ENCODE data around the gene EFHC1.

The EFHC1 gene

GRCh38 chr6:52499681-52500236 is 79.6 kb downstream of the EFHC1 start:
- in situ Hi-C loops (cut with MboI; ENCODE audit: low sequenced_read_pairs): no loop called here

GRCh38 chr6:52500238-52501129 is 80.3 kb downstream of the EFHC1 start:
- in situ Hi-C loops (cut with MboI; ENCODE audit: low sequenced_read_pairs): no loop called here

- in situ Hi-C loops (cut with MboI; ENCODE audit: low sequenced_read_pairs): no loop called here
Observed at GRCh38 chr6:52502306-52503029, 82.3 kb downstream of the EFHC1 start.

GRCh38 chr6:52503323-52503747 is 83.2 kb downstream of the EFHC1 start:
- in situ Hi-C loops (cut with MboI; ENCODE audit: low sequenced_read_pairs): no loop called here

- in situ Hi-C loops (cut with MboI; ENCODE audit: low sequenced_read_pairs): no loop called here
Observed at GRCh38 chr6:52503851-52504781, 84.0 kb downstream of the EFHC1 start.

GRCh38 chr6:52504782-52505136 is 84.6 kb downstream of the EFHC1 start:
- in situ Hi-C loops (cut with MboI; ENCODE audit: low sequenced_read_pairs): no loop called here

GRCh38 chr6:52505726-52506409 is 85.7 kb downstream of the EFHC1 start:
- in situ Hi-C loops (cut with MboI; ENCODE audit: low sequenced_read_pairs): no loop called here

- in situ Hi-C loops (cut with MboI; ENCODE audit: low sequenced_read_pairs): no loop called here
Observed at GRCh38 chr6:52506476-52506875, 86.3 kb downstream of the EFHC1 start.

GRCh38 chr6:52507557-52508260 is 87.6 kb downstream of the EFHC1 start:
- in situ Hi-C loops (cut with MboI; ENCODE audit: low sequenced_read_pairs): no loop called here

GRCh38 chr6:52508261-52508739 is 88.2 kb downstream of the EFHC1 start:
- in situ Hi-C loops (cut with MboI; ENCODE audit: low sequenced_read_pairs): no loop called here

- in situ Hi-C loops (cut with MboI; ENCODE audit: low sequenced_read_pairs): no loop called here
Observed at GRCh38 chr6:52509281-52510212, 89.4 kb downstream of the EFHC1 start.

GRCh38 chr6:52510213-52510562 is 90.0 kb downstream of the EFHC1 start:
- in situ Hi-C loops (cut with MboI; ENCODE audit: low sequenced_read_pairs): no loop called here

GRCh38 chr6:52511163-52511562 is 91.0 kb downstream of the EFHC1 start:
- in situ Hi-C loops (cut with MboI; ENCODE audit: low sequenced_read_pairs): no loop called here

- in situ Hi-C loops (cut with MboI; ENCODE audit: low sequenced_read_pairs): no loop called here
Observed at GRCh38 chr6:52511572-52512151, 91.5 kb downstream of the EFHC1 start.

- in situ Hi-C loops (cut with MboI; ENCODE audit: low sequenced_read_pairs): no loop called here
Observed at GRCh38 chr6:52512199-52512598, 92.1 kb downstream of the EFHC1 start.

GRCh38 chr6:52513464-52513863 is 93.3 kb downstream of the EFHC1 start:
- in situ Hi-C loops (cut with MboI; ENCODE audit: low sequenced_read_pairs): no loop called here

- in situ Hi-C loops (cut with MboI; ENCODE audit: low sequenced_read_pairs): no loop called here
Observed at GRCh38 chr6:52513896-52514295, 93.8 kb downstream of the EFHC1 start.

- in situ Hi-C loops (cut with MboI; ENCODE audit: low sequenced_read_pairs): no loop called here
Observed at GRCh38 chr6:52514514-52514913, 94.4 kb downstream of the EFHC1 start.

Data from hTERT RPE-1 (cell line).